Glutamatergic neuron (in vitro differentiated cells): ENCODE results near the gene SNRPA1. TPM values are rescaled to one million over a fixed set of nuclear protein-coding genes. Genes with fewer than 3 reads are reported as not detected.

Experiments
- DNase-seq: peaks from one replicate; pipeline ENCODE4 v3.0.0; 2022
- H3K27ac Mint-ChIP-seq: one replicate; pipeline ENCODE4 v1.8.0; 2020; ENCODE audit warnings: mild to moderate bottlenecking, mixed read lengths, inconsistent platforms; ENCODE audit not compliant: unreplicated experiment
- H3K27me3 Mint-ChIP-seq: one replicate; pipeline ENCODE4 v1.8.0; 2020; ENCODE audit warnings: mild to moderate bottlenecking, moderate library complexity, mixed read lengths, inconsistent platforms; ENCODE audit not compliant: unreplicated experiment
- H3K36me3 Mint-ChIP-seq: one replicate; pipeline ENCODE4 v1.8.0; 2020; ENCODE audit warnings: mild to moderate bottlenecking, mixed read lengths, inconsistent platforms; ENCODE audit not compliant: unreplicated experiment
- H3K4me1 Mint-ChIP-seq: one replicate; pipeline ENCODE4 v1.8.0; 2020; ENCODE audit warnings: mild to moderate bottlenecking, low read depth, mixed read lengths, inconsistent platforms; ENCODE audit not compliant: unreplicated experiment
- H3K4me3 Mint-ChIP-seq: one replicate; pipeline ENCODE4 v1.8.0; 2020; ENCODE audit warnings: mild to moderate bottlenecking, mixed read lengths, inconsistent platforms; ENCODE audit not compliant: unreplicated experiment
- H3K9me3 Mint-ChIP-seq: one replicate; pipeline ENCODE4 v1.8.0; 2020; ENCODE audit warnings: mild to moderate bottlenecking, moderate library complexity, mixed read lengths, inconsistent platforms; ENCODE audit not compliant: unreplicated experiment
- CTCF ChIP-seq: fragments of 200-600 bp; sonication (generic); IDR thresholded peaks from one replicate; pipeline ENCODE4 v1.5.0; 2021; ENCODE audit not compliant: partially characterized antibody, unreplicated experiment
- total RNA-seq: library from RNA; stranded (reverse); fragmentation: NEBNext Ultra II Directional; extraction: Animal tissue kit (Norgen Biotek cat#: 25700); gene quantifications from one replicate; pipeline ENCODE4 v1.2.1, GENCODE V29; 2021; ENCODE audit not compliant: unreplicated experiment

Gene SNRPA1
- total RNA-seq, 1 donor from 2014 or later = 73.5 TPM

DNA sequence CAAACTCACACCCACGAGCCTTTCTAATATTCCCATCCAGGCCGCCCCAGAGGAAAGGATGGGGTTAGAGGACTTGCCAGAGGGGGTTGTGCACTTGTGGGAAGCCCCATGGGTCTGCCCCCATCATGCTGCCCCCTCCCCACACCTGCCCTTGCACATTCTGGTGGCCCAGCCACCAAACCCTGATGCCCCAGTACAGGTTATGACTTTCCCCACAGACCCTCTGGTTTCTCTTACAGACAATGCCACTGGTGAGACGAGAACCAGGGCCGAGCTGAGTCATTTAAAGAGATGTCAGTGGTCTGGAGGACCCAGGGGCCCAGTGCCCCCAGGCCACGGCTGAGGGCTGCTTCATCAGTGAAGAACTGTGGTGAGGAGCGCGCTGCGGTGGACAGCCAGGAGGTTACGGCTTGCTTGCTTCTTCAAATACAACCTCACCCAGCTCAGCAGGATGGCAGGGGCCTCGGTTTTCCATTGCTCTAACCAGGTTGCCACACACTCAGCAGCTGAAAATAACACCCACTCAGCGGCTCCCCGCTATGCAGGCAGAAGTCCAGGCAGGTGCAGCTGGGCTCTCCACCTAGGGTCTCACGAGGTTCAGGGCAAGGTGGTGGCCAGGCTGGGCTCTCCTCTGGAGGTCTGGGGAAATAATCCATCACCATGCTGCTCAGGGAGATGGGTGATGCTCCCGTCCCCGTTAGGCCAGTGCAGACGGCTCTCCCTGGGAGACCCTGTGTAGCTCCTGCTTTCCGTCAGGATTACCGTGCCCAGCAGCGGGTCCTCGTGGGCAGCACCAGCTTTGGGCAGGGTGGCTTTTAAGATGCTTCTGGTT lies 13.8 kb upstream of the SNRPA1 start:
- no peaks in the 10 kb centered on the region for H3K9me3 Mint-ChIP-seq
- H3K27ac Mint-ChIP-seq = no peak overlapping the region
- H3K4me3 Mint-ChIP-seq = no peak overlapping the region
- no peak for DNase-seq
- H3K27me3 Mint-ChIP-seq = peaks cover 5% of the 10 kb centered on the region
- H3K4me1 Mint-ChIP-seq = peaks cover 3% of the 10 kb centered on the region
- peaks cover 2% of the 10 kb centered on the region for H3K36me3 Mint-ChIP-seq
- TF ChIP-seq CTCF = no peak

GRCh38 chr15:101307897-101308603 lies 13.0 kb upstream of the SNRPA1 start:
- peaks cover 4% of the 10 kb centered on the region for H3K27me3 Mint-ChIP-seq
- peaks cover 4% of the 10 kb centered on the region for H3K36me3 Mint-ChIP-seq
- no peak overlapping the region for H3K4me3 Mint-ChIP-seq
- peaks cover 9% of the 10 kb centered on the region for H3K4me1 Mint-ChIP-seq
- H3K27ac Mint-ChIP-seq = no peak overlapping the region
- TF ChIP-seq CTCF = no peak
- H3K9me3 Mint-ChIP-seq = no peaks in the 10 kb centered on the region
- DNase-seq = no peak

- Mint-ChIP-seq H3K9me3 (no peaks in the 10 kb centered on the region), H3K4me3 (no peak overlapping the region), H3K27me3 (peaks cover 4% of the 10 kb centered on the region), H3K27ac (no peak overlapping the region), H3K36me3 (peaks cover 4% of the 10 kb centered on the region), H3K4me1 (peaks cover 13% of the 10 kb centered on the region)
- no peak for DNase-seq
- no peak for TF ChIP-seq CTCF
Observed at GRCh38 chr15:101307048-101307896, 12.2 kb upstream of the SNRPA1 start.

DNA sequence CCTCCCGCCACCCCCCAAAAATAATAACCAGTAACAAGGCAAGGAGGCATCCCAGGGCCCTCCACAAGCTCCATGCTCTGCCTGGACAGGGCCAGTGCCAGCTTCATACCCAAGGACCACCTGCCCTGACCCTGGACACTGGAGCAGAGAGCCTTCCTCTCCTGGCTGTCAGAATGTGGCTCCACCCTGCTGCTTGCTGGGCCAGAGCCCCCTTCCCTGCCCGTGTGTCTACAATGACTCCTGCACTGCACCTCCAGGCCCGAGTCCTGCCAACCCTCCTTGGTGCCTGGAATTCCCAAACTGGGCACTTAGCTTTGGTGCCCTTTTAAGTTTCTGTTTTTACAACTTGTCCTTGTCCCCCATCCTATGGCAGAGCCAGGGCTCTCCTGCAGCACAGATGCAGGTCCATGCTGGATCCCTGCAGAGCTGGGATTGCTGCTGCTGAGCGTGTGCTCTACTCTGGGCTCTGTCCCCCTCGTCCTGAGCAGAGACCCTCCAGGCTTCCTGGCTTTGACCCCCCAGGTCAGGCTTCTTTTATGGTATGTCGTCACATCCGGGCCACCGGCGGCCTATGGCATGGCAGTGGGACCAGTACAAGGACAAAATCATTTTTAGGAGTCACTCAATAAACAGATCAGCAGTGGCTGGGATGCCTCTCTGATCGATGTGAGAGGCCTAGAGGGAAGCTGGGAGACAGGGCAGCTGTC lies 11.4 kb upstream of the SNRPA1 start:
- Mint-ChIP-seq H3K27ac (no peak overlapping the region), H3K27me3 (peaks cover 4% of the 10 kb centered on the region), H3K4me3 (no peak overlapping the region), H3K36me3 (peaks cover 4% of the 10 kb centered on the region), H3K4me1 (peaks cover 13% of the 10 kb centered on the region), H3K9me3 (no peaks in the 10 kb centered on the region)
- DNase-seq = no peak
- no peak for TF ChIP-seq CTCF
